NT2/D1 (cell line): Measurements from ENCODE around the gene NGF.

Experiments
- YY1 ChIP-seq: IDR thresholded peaks from 2 replicates; pipeline ENCODE4 v1.6.1; 2011; ENCODE audit not compliant: insufficient read length, insufficient read depth
- ZNF274 ChIP-seq: IDR thresholded peaks from 2 replicates; pipeline ENCODE4 v1.6.1; 2011; ENCODE audit warnings: mild to moderate bottlenecking, low read depth, low read length

DNA sequence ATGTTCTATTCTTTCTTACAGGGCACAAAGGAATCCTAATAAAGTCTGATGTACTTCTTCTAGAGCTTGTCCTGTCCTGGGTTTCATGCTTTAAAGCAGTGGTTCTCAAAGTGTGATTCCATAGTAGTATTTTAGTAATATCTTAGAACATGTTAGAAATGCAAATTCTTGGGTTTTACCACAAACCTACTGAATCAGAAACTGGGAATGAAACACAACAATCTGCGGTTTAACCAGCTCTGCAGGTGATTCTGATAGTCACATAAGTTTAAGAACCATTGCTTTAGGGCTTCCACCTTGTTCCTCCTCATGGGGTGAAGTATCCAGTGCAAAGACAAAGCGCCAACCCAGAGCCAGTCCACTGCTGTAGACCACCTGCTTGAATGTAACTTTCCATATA lies 41.1 kb downstream of the NGF start:
- TF ChIP-seq YY1 (no peak), ZNF274 (no peak)
